Peyer's patch (tissue), 4 donors: ENCODE data around the gene UNC5B. TPM values are rescaled to one million over a fixed set of nuclear protein-coding genes. Genes with fewer than 3 reads are reported as not detected.
"Not testable (repeated sequence)": the region's sequence is repeated elsewhere in the genome, so short reads cannot be mapped to it uniquely, and the experiment has no call there.

Source experiments
- DNase-seq, 3 donors: peaks; one replicate each; pipeline ENCODE4 v3.0.0-alpha.2; 2017 to 2019
- H3K27ac ChIP-seq, 4 donors: fragments of 200-600 bp; sonication (generic); one replicate each; pipeline ENCODE4 v1.5.1; 2016 to 2019
- H3K27me3 ChIP-seq, 2 donors: fragments of 200-600 bp; sonication (generic); one replicate each; pipeline ENCODE4 v1.5.1; 2019
- H3K36me3 ChIP-seq, 3 donors: fragments of 200-600 bp; sonication (generic); one replicate each; pipeline ENCODE4 v1.5.1; 2016 to 2019
- H3K4me1 ChIP-seq, 4 donors: fragments of 200-600 bp; sonication (generic); one replicate each; pipeline ENCODE4 v1.5.1; 2016 to 2019
- H3K4me3 ChIP-seq, 4 donors: fragments of 200-600 bp; sonication (generic); 1 replicate in 3 of 4; 2 replicates in 1 of 4; pipeline ENCODE4 v1.5.1; 2016 to 2019; ENCODE audit warnings: mild to moderate bottlenecking in 1 of 4
- H3K9me3 ChIP-seq, 4 donors: fragments of 200-600 bp; sonication (generic); one replicate each; pipeline ENCODE4 v1.5.1; 2016 to 2019; ENCODE audit warnings: mild to moderate bottlenecking in 1 of 4
- POLR2A ChIP-seq, 2 donors: fragments of 450-650 bp; IDR thresholded peaks; one replicate each; pipeline ENCODE4 v1.5.1; 2017; ENCODE audit warnings: antibody characterized with exemption in 2 of 2, mild to moderate bottlenecking in 2 of 2, moderate library complexity in 2 of 2
- total RNA-seq, 4 donors: library from RNA; depleted of rRNA; stranded (reverse); fragments of >200 nt; gene quantifications; one replicate each; pipeline ENCODE4 v1.1.0, GENCODE V29; 2016
- TF ChIP-seq, protein P1 (sequence below), 6 experiments: fragments of 450-650 bp in 4 of 6; fragments of 200-600 bp in 2 of 6; sonication (generic) in 1 of 6; IDR thresholded peaks; one replicate each; pipeline ENCODE4 v1.5.1; 2017 to 2019; ENCODE audit warnings: antibody characterized with exemption in 6 of 6, mild to moderate bottlenecking in 3 of 6, moderate library complexity in 1 of 6

UNC5B gene
- total RNA-seq, 4 donors from 2014 or later = 5.0 to 52.5 (median 39.1) TPM

DNA sequence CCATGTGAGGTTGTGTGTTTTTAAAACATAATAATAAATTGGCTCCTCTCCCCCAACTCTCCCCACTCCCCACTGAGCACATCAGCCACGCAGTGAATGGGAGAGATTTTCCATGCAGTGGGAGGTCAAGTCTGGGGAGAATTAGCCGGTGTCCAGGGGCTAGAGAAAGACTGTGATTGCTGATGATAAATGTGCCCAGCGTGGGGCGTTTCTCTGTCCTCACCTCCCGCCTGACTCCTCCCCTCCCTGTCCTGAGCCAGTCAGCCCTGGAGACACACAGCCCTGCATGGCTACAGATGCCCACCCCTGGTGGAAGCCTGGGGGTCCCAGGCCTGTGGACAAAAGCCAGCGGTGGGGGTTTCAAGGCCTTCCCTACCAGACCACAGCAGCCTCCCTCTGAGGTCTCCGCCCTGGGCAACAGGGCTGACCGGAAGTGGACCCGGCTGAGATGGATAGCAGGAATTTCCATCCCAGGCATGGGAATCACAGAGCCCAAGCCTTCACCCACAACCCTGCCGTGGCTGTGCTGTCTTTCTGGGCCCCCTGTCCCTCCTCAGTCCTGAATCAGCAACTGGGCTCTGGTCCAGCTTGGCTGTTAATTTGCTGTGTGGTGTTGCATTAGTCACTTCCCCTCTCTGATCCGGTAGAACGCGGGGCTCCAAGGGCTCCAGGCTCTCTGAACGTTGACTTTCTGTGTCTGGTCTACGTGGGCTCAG, 59.8 kb downstream of the UNC5B start:
- H3K36me3 ChIP-seq = no peaks in the 10 kb centered on the region
- peaks cover 0 to 4% (median 0%) of the 10 kb centered on the region in 4 donors for H3K4me1 ChIP-seq
- DNase-seq = no peak
- no peak overlapping the region for H3K4me3 ChIP-seq
- H3K27me3 ChIP-seq = no peaks in the 10 kb centered on the region
- no peaks in the 10 kb centered on the region for H3K9me3 ChIP-seq
- H3K27ac ChIP-seq = no peak overlapping the region
- TF ChIP-seq, protein P1, sequence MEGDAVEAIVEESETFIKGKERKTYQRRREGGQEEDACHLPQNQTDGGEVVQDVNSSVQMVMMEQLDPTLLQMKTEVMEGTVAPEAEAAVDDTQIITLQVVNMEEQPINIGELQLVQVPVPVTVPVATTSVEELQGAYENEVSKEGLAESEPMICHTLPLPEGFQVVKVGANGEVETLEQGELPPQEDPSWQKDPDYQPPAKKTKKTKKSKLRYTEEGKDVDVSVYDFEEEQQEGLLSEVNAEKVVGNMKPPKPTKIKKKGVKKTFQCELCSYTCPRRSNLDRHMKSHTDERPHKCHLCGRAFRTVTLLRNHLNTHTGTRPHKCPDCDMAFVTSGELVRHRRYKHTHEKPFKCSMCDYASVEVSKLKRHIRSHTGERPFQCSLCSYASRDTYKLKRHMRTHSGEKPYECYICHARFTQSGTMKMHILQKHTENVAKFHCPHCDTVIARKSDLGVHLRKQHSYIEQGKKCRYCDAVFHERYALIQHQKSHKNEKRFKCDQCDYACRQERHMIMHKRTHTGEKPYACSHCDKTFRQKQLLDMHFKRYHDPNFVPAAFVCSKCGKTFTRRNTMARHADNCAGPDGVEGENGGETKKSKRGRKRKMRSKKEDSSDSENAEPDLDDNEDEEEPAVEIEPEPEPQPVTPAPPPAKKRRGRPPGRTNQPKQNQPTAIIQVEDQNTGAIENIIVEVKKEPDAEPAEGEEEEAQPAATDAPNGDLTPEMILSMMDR (IDR thresholded peaks at IDR 0.05) = no peak
- TF ChIP-seq POLR2A (IDR thresholded peaks at IDR 0.05) = no peak

DNA sequence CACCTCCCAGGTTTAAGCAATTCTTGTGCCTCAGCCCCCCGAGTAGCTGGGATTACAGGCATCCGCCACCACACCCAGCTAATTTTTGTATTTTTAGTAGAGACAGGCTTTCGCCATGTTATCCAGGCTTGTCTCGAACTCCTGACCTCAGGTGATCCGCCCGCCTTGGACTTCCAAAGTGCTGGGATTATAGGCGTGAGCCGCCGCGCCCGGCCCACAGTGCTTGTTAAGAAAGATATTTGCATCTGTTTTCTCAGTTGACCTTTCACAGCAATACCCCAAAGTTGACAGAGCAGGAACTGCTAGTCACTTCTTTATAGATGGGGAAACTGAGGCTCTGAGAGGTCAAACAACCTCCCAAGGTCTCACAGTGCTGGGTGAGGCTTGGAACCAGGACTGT, 60.6 kb downstream of the UNC5B start:
- not testable (repeated sequence) for H3K27me3 ChIP-seq, H3K36me3 ChIP-seq, H3K4me3 ChIP-seq, DNase-seq, H3K27ac ChIP-seq, H3K9me3 ChIP-seq, H3K4me1 ChIP-seq

DNA sequence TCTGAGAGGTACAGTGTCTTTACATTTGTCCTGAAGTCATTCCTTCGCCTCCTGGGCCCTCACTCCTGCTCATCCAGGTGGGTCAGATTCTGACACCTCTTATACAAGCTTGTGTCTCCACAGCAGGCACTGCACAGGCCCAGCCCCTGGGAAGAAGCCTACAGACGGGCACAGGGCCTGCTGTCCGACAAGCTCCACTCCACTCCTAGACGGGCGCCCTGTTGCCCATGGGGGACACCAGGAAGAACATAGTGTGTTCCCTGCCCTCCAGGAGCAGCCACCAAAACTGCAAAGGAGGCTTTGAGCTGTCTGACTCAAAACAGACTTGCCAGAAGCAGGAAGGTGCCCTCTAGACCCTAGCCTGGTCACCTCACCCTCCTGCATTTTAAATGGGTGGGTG, 61.1 kb downstream of the UNC5B start:
- DNase-seq = no peak
- no peaks in the 10 kb centered on the region for H3K36me3 ChIP-seq
- H3K27me3 ChIP-seq = no peaks in the 10 kb centered on the region
- no peak overlapping the region for H3K4me3 ChIP-seq
- H3K9me3 ChIP-seq = no peaks in the 10 kb centered on the region
- no peak overlapping the region for H3K27ac ChIP-seq
- no peak for TF ChIP-seq POLR2A (IDR thresholded peaks at IDR 0.05)
- TF ChIP-seq, protein P1 (IDR thresholded peaks at IDR 0.05) = no peak
- H3K4me1 ChIP-seq = peaks cover 0 to 4% (median 0%) of the 10 kb centered on the region in 4 donors

DNA sequence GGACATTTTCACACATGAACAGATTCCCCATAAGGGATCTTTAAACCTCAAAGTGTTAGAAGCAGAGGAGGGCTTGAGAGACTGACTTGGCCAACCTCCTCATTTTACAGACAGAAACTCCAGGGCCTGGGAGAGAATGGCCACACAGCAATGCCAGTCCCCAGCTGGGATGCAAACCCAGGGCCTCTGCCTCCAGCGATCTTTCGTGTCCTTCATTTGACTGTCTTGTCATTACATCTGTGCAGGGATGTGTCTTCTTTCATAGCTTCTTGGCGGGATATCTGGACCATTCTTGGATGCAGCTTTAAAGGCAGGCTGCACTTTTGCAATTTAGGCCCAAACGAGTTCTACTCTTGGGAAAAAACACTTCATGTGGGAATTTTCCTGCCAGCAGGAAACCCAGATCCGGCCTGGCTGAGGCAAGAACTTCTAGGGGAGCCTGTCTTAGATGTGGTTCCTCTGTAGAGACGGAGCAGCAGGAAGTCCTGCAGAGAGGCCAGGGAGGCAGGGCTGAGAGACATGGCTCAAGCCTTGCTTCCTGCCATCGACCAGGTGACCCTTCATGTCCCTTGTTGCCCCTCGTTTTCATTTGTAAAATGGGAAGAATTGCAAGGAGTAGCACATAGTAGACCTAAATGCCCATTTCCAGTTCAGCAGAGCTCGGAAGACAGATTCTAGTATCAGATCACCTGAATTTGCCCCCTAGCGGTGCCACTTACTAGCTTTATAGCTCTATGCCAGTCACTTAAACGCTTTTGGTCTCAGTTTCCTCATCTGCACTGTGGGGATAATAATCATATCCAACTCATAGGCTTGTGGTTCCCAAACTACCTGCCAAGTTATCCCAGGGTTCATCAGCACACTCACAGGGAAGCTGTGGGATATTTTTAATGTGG, 62.8 kb downstream of the UNC5B start:
- H3K9me3 ChIP-seq = no peaks in the 10 kb centered on the region
- DNase-seq = no peak
- peaks cover 0 to 4% (median 0%) of the 10 kb centered on the region in 4 donors for H3K4me1 ChIP-seq
- no peak overlapping the region for H3K4me3 ChIP-seq
- no peaks in the 10 kb centered on the region for H3K27me3 ChIP-seq
- H3K36me3 ChIP-seq = no peaks in the 10 kb centered on the region
- no peak for TF ChIP-seq POLR2A (IDR thresholded peaks at IDR 0.05)
- TF ChIP-seq, protein P1 (IDR thresholded peaks at IDR 0.05) = no peak
- H3K27ac ChIP-seq = no peak overlapping the region

DNA sequence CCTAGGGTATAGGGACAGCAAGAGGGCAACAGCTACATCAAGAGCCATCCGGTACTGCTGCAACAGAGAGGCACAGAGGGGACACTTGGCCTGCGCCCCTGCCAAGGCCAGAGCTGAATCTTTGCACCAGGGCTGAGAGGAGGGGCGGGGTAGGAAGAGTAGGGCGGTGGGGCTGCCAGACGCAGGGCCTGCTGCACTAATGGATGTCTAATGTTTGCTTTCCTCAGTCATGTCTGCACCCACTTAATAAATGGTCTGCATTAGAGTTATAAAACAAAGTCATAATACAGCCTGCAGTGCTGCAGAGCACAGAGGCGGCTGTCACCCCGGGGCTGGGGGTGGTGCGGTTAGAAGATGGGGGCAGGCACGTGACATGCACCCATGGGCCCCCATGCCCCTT, 64.5 kb downstream of the UNC5B start:
- H3K27ac ChIP-seq = no peak overlapping the region
- no peak for TF ChIP-seq POLR2A (IDR thresholded peaks at IDR 0.05)
- TF ChIP-seq, protein P1 (IDR thresholded peaks at IDR 0.05) = no peak
- peaks cover 0 to 4% (median 0%) of the 10 kb centered on the region in 4 donors for H3K4me1 ChIP-seq
- H3K36me3 ChIP-seq = no peaks in the 10 kb centered on the region
- H3K4me3 ChIP-seq = no peak overlapping the region
- H3K27me3 ChIP-seq = no peaks in the 10 kb centered on the region
- H3K9me3 ChIP-seq = no peaks in the 10 kb centered on the region
- DNase-seq = no peak
